Gastroesophageal sphincter (tissue), 3 donors: ENCODE measurements around the gene HIC2.

Experiments
- CTCF ChIP-seq, 4 experiments: fragments of 200-600 bp in 2 of 4; fragments of 450-650 bp in 2 of 4; sonication (generic) in 1 of 4; IDR thresholded peaks; one replicate each; pipeline ENCODE4 v1.5.1; 2017 to 2019; ENCODE audit warnings: antibody characterized with exemption in 4 of 4, mild to moderate bottlenecking in 2 of 4, moderate library complexity in 2 of 4
- EP300 ChIP-seq: sonication (generic); formaldehyde crosslinking; IDR thresholded peaks from one replicate; pipeline ENCODE4 v1.6.1; 2017; ENCODE audit warnings: antibody characterized with exemption, mild to moderate bottlenecking

DNA sequence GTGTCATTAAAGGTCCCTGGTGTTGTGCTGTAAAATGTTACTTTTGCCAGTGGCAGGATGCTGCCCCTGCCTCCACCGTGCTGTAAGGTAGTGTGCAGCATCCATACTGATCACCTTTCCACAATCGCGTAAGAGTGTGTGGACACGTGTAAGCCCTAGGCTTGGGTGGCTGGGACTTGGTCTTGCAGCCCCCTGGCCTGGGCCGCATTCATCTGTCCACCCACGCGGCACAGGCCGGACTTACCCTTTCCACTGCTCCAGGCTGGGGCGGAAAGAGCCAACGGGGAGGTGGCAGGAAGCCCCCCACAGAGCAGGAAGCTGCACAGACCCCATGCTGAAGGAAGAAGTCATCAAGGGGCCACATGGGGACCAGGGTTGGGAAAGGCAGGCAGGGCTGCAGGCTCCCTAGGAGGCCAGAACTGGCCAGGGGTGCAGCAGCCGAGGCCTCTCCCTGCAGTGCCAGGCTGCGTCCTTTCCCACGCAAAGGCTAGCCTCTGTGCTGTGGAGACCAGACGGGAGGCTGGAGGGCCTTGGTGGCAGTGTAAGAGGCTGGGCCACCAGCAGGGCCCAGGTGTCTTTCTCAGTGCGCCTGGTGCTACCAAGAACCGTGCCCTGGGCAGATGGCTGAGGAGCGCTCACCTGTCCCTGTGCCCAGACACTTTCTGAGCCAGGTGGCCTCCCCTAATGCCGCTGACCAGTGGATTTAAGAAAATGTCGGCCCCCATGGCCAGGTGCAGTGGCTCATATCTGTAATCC, 38.3 kb downstream of the HIC2 start:
- no peak for TF ChIP-seq CTCF (IDR thresholded peaks at IDR 0.05)
- no peak for TF ChIP-seq EP300
